Loucy (cell line): Measurements from ENCODE around the gene RNF157.

ENCODE experiments used
- H2AFZ ChIP-seq: fragments of 200-600 bp; sonication (generic); 2 replicates; pipeline ENCODE4 v1.6.0; 2016; ENCODE audit warnings: antibody characterized with exemption, mild to moderate bottlenecking, low read length, moderate library complexity
- H3F3A ChIP-seq: fragments of 200-600 bp; 2 replicates; pipeline ENCODE4 v1.6.0; 2016; ENCODE audit warnings: antibody characterized with exemption, low read depth, mild to moderate bottlenecking
- H3K27me3 ChIP-seq: fragments of 200-600 bp; sonication (generic); 2 replicates; pipeline ENCODE4 v1.6.1; 2014; ENCODE audit warnings: low read length, mild to moderate bottlenecking; ENCODE audit not compliant: insufficient read depth, poor library complexity, severe bottlenecking
- H3K36me3 ChIP-seq: fragments of 200-600 bp; sonication (generic); 2 replicates; pipeline ENCODE4 v1.6.1; 2016; ENCODE audit warnings: low read length; ENCODE audit not compliant: insufficient read depth
- H3K4me1 ChIP-seq: fragments of 200-600 bp; sonication (generic); 2 replicates; pipeline ENCODE4 v1.5.1; 2014; ENCODE audit warnings: low read length, mild to moderate bottlenecking; ENCODE audit not compliant: insufficient read depth, poor library complexity, severe bottlenecking
- H3K4me2 ChIP-seq: fragments of 200-600 bp; sonication (generic); 2 replicates; pipeline ENCODE4 v1.6.0; 2014; ENCODE audit warnings: antibody characterized with exemption, low read length, low read depth, mild to moderate bottlenecking; ENCODE audit not compliant: poor library complexity, severe bottlenecking
- H3K4me3 ChIP-seq: fragments of 200-600 bp; sonication (generic); 2 replicates; pipeline ENCODE4 v1.5.1; 2014; ENCODE audit warnings: low read length, mild to moderate bottlenecking, mixed read lengths; ENCODE audit not compliant: poor library complexity, severe bottlenecking
- H3K79me2 ChIP-seq: fragments of 200-600 bp; sonication (generic); 2 replicates; pipeline ENCODE4 v1.6.1; 2014; ENCODE audit warnings: low read length; ENCODE audit not compliant: insufficient read depth
- H3K9ac ChIP-seq: fragments of 200-600 bp; sonication (generic); 2 replicates; pipeline ENCODE4 v1.6.0; 2014; ENCODE audit warnings: mild to moderate bottlenecking, low read depth, low read length, moderate library complexity; ENCODE audit not compliant: poor library complexity, severe bottlenecking
- H3K9me2 ChIP-seq: fragments of 200-600 bp; sonication (generic); replicated peaks from 2 replicates; pipeline ENCODE4 v1.6.1; 2016; ENCODE audit warnings: low read depth, low read length, mixed read lengths
- H3K9me3 ChIP-seq: fragments of 200-600 bp; sonication (generic); 2 replicates; pipeline ENCODE4 v1.6.1; 2014; ENCODE audit warnings: mild to moderate bottlenecking, antibody characterized with exemption, low read length, low read depth; ENCODE audit not compliant: insufficient read depth
- H4K20me1 ChIP-seq: fragments of 200-600 bp; sonication (generic); 2 replicates; pipeline ENCODE4 v1.6.0; 2014; ENCODE audit warnings: antibody characterized with exemption, low read length, mild to moderate bottlenecking; ENCODE audit not compliant: insufficient read depth, poor library complexity, severe bottlenecking
- CTCF ChIP-seq: fragments of 200-600 bp; sonication (generic); conservative IDR thresholded peaks from 2 replicates; pipeline ENCODE4 v1.5.1; 2014; ENCODE audit warnings: mild to moderate bottlenecking, antibody characterized with exemption, low read length
- EZH2phosphoT487 ChIP-seq: fragments of 200-600 bp; IDR thresholded peaks from 2 replicates; pipeline ENCODE4 v1.6.1; 2018; ENCODE audit warnings: antibody characterized with exemption, mild to moderate bottlenecking, moderate library complexity, borderline replicate concordance

RNF157 gene

GRCh38 chr17:76104896-76105231 is 135.4 kb downstream of the RNF157 start:
- TF ChIP-seq CTCF (no peak), EZH2phosphoT487 (no peak)
- H3K9me3 ChIP-seq: no peaks in the 10 kb centered on the region
- H3K36me3 ChIP-seq: peaks cover 3% of the 10 kb centered on the region; the same call in 1 of the 2 replicates
- H3K9ac ChIP-seq: peak overlapping the region; percentile 88
- peaks cover 15% of the 10 kb centered on the region for H3K4me1 ChIP-seq
- no peaks in the 10 kb centered on the region for H3K27me3 ChIP-seq
- peaks cover 27% of the 10 kb centered on the region for H3K79me2 ChIP-seq
- no peak overlapping the region for H2AFZ ChIP-seq
- no peaks in the 10 kb centered on the region for H3K9me2 ChIP-seq
- H3K4me2 ChIP-seq: peak overlapping the region; percentile 92
- no peaks in the 10 kb centered on the region for H3F3A ChIP-seq
- peak overlapping the region; percentile 85 for H3K4me3 ChIP-seq
- no peaks in the 10 kb centered on the region for H4K20me1 ChIP-seq

- Histone ChIP-seq H3K9ac (peak overlapping the region; percentile 88), H2AFZ (peak overlapping the region; percentile 42), H3K27me3 (no peaks in the 10 kb centered on the region), H3F3A (no peaks in the 10 kb centered on the region), H3K4me3 (peak overlapping the region; percentile 85), H3K79me2 (peaks cover 29% of the 10 kb centered on the region), H3K9me3 (no peaks in the 10 kb centered on the region), H3K9me2 (no peaks in the 10 kb centered on the region), H3K4me2 (peak overlapping the region; percentile 92), H3K36me3 (peaks cover 8% of the 10 kb centered on the region; the same call in 1 of the 2 replicates), H3K4me1 (peaks cover 15% of the 10 kb centered on the region), H4K20me1 (no peaks in the 10 kb centered on the region)
- TF ChIP-seq CTCF (no peak), EZH2phosphoT487 (no peak)
Measured at GRCh38 chr17:76104140-76104895, 136.0 kb downstream of the RNF157 start.

GRCh38 chr17:76103274-76104139 is 136.8 kb downstream of the RNF157 start, which contains the start of gene EXOC7:
EXOC7 (minus strand) TSS chr17:76103787; CDS start chr17:76103692, 95 bp downstream.
- Histone ChIP-seq H3F3A (no peaks in the 10 kb centered on the region), H3K9me3 (no peaks in the 10 kb centered on the region), H2AFZ (peak within 1 kb of the TSS; percentile 68), H3K9ac (peak within 1 kb of the TSS; percentile 88), H3K79me2 (peaks cover 29% of the 10 kb centered on the region), H3K9me2 (no peaks in the 10 kb centered on the region), H3K36me3 (peaks cover 10% of the 10 kb centered on the region; the same call in 1 of the 2 replicates), H4K20me1 (no peaks in the 10 kb centered on the region), H3K4me1 (peaks cover 15% of the 10 kb centered on the region), H3K4me3 (peak within 1 kb of the TSS; percentile 85), H3K4me2 (peak within 1 kb of the TSS; percentile 92), H3K27me3 (no peaks in the 10 kb centered on the region)
- TF ChIP-seq EZH2phosphoT487: no peak
- no peak for TF ChIP-seq CTCF
